GM23338 (cell line): ENCODE data around the gene ARHGEF10L. TPM values are rescaled to one million over a fixed set of nuclear protein-coding genes. Genes with fewer than 3 reads are reported as not detected.

Source experiments
- ATAC-seq: fragments of 200-7000 bp; cut with Tn5 transposase; 3 replicates; pipeline ENCODE4 v1.9.1; 2020
- DNase-seq: peaks from one replicate; pipeline ENCODE4 v3.0.0-alpha.2; 2015; ENCODE audit warnings: low spot score
- H2AFZ ChIP-seq: fragments of 200-600 bp; sonication (generic); 2 replicates; pipeline ENCODE4 v1.8.0; 2016; ENCODE audit warnings: antibody characterized with exemption, mild to moderate bottlenecking, moderate library complexity
- H3F3A ChIP-seq: fragments of 200-600 bp; sonication (generic); replicated peaks from 2 replicates; pipeline ENCODE4 v1.8.0; 2017; ENCODE audit warnings: antibody characterized with exemption, mixed run types, low read depth
- H3K27ac ChIP-seq: fragments of 200-600 bp; sonication (generic); 2 replicates; pipeline ENCODE4 v1.6.1; 2016; ENCODE audit warnings: low read depth
- H3K27me3 ChIP-seq: fragments of 200-600 bp; sonication (generic); 2 replicates; pipeline ENCODE4 v1.8.0; 2016; ENCODE audit warnings: mild to moderate bottlenecking, mixed run types, moderate library complexity; ENCODE audit not compliant: insufficient read depth
- H3K36me3 ChIP-seq: fragments of 200-600 bp; sonication (generic); 2 replicates; pipeline ENCODE4 v1.8.0; 2016; ENCODE audit warnings: mild to moderate bottlenecking; ENCODE audit not compliant: insufficient read depth
- H3K4me1 ChIP-seq: fragments of 200-600 bp; sonication (generic); 2 replicates; pipeline ENCODE4 v1.8.0; 2016; ENCODE audit warnings: mild to moderate bottlenecking, moderate library complexity; ENCODE audit not compliant: insufficient read depth
- H3K4me2 ChIP-seq: fragments of 200-600 bp; sonication (generic); 2 replicates; pipeline ENCODE4 v1.7.1; 2017; ENCODE audit warnings: mixed run types
- H3K4me3 ChIP-seq: fragments of 200-600 bp; sonication (generic); 2 replicates; pipeline ENCODE4 v1.6.1; 2016; ENCODE audit warnings: mixed run types
- H3K79me2 ChIP-seq: fragments of 200-600 bp; sonication (generic); replicated peaks from 2 replicates; pipeline ENCODE4 v1.8.0; 2017; ENCODE audit warnings: mild to moderate bottlenecking; ENCODE audit not compliant: insufficient read depth
- H3K9me2 ChIP-seq: fragments of 200-600 bp; sonication (generic); 2 replicates; pipeline ENCODE4 v1.8.0; 2017; ENCODE audit not compliant: insufficient read depth
- H4K20me1 ChIP-seq: fragments of 200-600 bp; sonication (generic); replicated peaks from 2 replicates; pipeline ENCODE4 v1.8.0; 2017; ENCODE audit warnings: mild to moderate bottlenecking; ENCODE audit not compliant: insufficient read depth
- H3K27ac Mint-ChIP-seq: 2 replicates; pipeline ENCODE4 v1.8.0; 2020; ENCODE audit warnings: inconsistent platforms, mild to moderate bottlenecking, moderate library complexity, mixed read lengths
- H3K27me3 Mint-ChIP-seq: 3 replicates; pipeline ENCODE4 v1.8.0; 2022; ENCODE audit warnings: low read depth, mild to moderate bottlenecking, moderate library complexity, mixed read lengths, inconsistent platforms; ENCODE audit not compliant: insufficient read depth, poor library complexity
- H3K36me3 Mint-ChIP-seq: 3 replicates; pipeline ENCODE4 v1.8.0; 2021; ENCODE audit warnings: low read depth, mild to moderate bottlenecking, inconsistent platforms, moderate library complexity, mixed read lengths
- H3K4me1 Mint-ChIP-seq: 3 replicates; pipeline ENCODE4 v1.8.0; 2020; ENCODE audit warnings: mild to moderate bottlenecking, inconsistent platforms, mixed read lengths
- H3K4me3 Mint-ChIP-seq: 3 replicates; pipeline ENCODE4 v1.8.0; 2021; ENCODE audit warnings: moderate library complexity, mild to moderate bottlenecking, inconsistent platforms, mixed read lengths
- H3K9me3 Mint-ChIP-seq: 3 replicates; pipeline ENCODE4 v1.8.0; 2020; ENCODE audit warnings: moderate library complexity, mild to moderate bottlenecking, inconsistent platforms, mixed read lengths
- CREB1 ChIP-seq: fragments of 250-450 bp; sonication (Bioruptor Pico); IDR thresholded peaks from 2 replicates; pipeline ENCODE4 v1.5.0; 2020; ENCODE audit warnings: low read depth, mild to moderate bottlenecking, moderate library complexity
- EZH2 ChIP-seq: fragments of 200-600 bp; sonication (generic); IDR thresholded peaks from one replicate; pipeline ENCODE4 v1.8.0; 2017; ENCODE audit warnings: antibody characterized with exemption, mild to moderate bottlenecking, low read depth; ENCODE audit not compliant: unreplicated experiment
- polyA plus RNA-seq: library from polyadenylated mRNA; unstranded; fragments of >200 nt; fragmentation: Nextera tagmentation; extraction: Ambion mirVana; gene quantifications from 2 replicates; pipeline ENCODE4 v1.2.1, GENCODE V29; 2016
- total RNA-seq: library from RNA; depleted of rRNA; stranded (reverse); fragments of >200 nt; shearing (Covaris generic); gene quantifications from 2 replicates; pipeline ENCODE4 v1.2.3, GENCODE V29; 2014
- TF ChIP-seq, protein P1 (sequence below): IDR thresholded peaks from 2 replicates; pipeline ENCODE4 v1.6.1; 2016; ENCODE audit warnings: antibody characterized with exemption
- TF ChIP-seq, protein P2 (sequence below): fragments of 250-450 bp; sonication (Bioruptor Pico); IDR thresholded peaks from 2 replicates; pipeline ENCODE4 v1.5.0; 2020; ENCODE audit warnings: mild to moderate bottlenecking, moderate library complexity
- TF ChIP-seq, protein P3 (sequence below), 2 experiments: fragments of 200-600 bp in 1 of 2; sonication (generic) in 1 of 2; conservative IDR thresholded peaks; 2 replicates each; pipeline versions ENCODE4 v1.5.1 to v1.6.1; 2016 to 2017; ENCODE audit warnings: antibody characterized with exemption in 2 of 2, low read depth in 2 of 2, mild to moderate bottlenecking in 2 of 2, moderate library complexity in 1 of 2

Gene ARHGEF10L
- total and polyA plus RNA-seq, 2 experiments from 2014 or later: 12.1 to 46.8 TPM

DNA sequence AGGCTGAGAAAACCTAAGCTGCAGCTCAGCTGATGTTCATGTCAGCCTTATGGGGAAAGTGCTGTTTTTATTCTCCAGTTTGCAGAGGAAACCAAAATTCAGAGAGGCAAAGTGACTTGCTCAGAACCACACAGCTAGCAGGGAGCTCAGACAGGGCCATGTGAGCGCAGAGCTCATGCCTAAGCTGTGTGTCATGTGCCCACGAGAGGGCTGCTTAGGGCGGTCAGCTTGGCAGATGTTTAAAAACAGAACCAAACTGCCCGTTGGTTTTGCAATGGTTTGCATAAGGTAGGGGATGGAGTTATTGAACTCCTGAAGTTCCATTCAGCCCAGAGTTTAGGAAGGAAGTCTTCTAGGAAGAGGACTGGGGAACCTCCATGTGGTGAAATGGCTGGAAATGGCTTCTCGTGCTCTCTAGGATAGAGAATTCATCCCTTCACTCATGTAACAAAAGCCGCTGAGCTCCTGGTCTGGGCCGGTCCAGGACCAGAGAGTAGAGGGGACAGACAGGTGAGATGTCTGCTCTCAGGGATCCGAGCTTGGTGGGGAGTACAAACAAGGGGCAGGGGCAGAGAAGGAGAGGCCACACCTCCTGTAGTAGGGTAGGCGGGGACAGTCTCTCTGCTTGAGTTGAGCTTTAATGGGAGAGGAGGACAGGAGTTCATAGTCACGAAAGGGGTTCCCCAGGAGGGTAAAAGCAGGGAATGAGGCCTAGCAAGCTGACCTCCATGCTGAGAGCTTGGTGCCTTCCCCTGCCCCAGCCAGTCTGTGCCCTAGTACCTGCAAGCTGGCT, 46.9 kb downstream of the ARHGEF10L start (continued):
- TF ChIP-seq, protein P1, sequence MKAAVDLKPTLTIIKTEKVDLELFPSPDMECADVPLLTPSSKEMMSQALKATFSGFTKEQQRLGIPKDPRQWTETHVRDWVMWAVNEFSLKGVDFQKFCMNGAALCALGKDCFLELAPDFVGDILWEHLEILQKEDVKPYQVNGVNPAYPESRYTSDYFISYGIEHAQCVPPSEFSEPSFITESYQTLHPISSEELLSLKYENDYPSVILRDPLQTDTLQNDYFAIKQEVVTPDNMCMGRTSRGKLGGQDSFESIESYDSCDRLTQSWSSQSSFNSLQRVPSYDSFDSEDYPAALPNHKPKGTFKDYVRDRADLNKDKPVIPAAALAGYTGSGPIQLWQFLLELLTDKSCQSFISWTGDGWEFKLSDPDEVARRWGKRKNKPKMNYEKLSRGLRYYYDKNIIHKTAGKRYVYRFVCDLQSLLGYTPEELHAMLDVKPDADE: no peak
- TF ChIP-seq, protein P2, sequence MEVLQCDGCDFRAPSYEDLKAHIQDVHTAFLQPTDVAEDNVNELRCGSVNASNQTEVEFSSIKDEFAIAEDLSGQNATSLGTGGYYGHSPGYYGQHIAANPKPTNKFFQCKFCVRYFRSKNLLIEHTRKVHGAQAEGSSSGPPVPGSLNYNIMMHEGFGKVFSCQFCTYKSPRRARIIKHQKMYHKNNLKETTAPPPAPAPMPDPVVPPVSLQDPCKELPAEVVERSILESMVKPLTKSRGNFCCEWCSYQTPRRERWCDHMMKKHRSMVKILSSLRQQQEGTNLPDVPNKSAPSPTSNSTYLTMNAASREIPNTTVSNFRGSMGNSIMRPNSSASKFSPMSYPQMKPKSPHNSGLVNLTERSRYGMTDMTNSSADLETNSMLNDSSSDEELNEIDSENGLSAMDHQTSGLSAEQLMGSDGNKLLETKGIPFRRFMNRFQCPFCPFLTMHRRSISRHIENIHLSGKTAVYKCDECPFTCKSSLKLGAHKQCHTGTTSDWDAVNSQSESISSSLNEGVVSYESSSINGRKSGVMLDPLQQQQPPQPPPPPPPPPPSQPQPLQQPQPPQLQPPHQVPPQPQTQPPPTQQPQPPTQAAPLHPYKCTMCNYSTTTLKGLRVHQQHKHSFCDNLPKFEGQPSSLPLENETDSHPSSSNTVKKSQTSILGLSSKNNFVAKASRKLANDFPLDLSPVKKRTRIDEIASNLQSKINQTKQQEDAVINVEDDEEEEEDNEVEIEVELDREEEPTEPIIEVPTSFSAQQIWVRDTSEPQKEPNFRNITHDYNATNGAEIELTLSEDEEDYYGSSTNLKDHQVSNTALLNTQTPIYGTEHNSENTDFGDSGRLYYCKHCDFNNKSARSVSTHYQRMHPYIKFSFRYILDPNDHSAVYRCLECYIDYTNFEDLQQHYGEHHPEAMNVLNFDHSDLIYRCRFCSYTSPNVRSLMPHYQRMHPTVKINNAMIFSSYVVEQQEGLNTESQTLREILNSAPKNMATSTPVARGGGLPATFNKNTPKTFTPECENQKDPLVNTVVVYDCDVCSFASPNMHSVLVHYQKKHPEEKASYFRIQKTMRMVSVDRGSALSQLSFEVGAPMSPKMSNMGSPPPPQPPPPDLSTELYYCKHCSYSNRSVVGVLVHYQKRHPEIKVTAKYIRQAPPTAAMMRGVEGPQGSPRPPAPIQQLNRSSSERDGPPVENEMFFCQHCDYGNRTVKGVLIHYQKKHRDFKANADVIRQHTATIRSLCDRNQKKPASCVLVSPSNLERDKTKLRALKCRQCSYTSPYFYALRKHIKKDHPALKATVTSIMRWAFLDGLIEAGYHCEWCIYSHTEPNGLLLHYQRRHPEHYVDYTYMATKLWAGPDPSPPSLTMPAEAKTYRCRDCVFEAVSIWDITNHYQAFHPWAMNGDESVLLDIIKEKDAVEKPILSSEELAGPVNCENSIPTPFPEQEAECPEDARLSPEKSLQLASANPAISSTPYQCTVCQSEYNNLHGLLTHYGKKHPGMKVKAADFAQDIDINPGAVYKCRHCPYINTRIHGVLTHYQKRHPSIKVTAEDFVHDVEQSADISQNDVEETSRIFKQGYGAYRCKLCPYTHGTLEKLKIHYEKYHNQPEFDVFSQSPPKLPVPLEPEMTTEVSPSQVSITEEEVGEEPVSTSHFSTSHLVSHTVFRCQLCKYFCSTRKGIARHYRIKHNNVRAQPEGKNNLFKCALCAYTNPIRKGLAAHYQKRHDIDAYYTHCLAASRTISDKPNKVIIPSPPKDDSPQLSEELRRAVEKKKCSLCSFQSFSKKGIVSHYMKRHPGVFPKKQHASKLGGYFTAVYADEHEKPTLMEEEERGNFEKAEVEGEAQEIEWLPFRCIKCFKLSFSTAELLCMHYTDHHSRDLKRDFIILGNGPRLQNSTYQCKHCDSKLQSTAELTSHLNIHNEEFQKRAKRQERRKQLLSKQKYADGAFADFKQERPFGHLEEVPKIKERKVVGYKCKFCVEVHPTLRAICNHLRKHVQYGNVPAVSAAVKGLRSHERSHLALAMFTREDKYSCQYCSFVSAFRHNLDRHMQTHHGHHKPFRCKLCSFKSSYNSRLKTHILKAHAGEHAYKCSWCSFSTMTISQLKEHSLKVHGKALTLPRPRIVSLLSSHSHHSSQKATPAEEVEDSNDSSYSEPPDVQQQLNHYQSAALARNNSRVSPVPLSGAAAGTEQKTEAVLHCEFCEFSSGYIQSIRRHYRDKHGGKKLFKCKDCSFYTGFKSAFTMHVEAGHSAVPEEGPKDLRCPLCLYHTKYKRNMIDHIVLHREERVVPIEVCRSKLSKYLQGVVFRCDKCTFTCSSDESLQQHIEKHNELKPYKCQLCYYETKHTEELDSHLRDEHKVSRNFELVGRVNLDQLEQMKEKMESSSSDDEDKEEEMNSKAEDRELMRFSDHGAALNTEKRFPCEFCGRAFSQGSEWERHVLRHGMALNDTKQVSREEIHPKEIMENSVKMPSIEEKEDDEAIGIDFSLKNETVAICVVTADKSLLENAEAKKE (CRISPR knock-in tag): no peak
- TF ChIP-seq EZH2: no peak

DNA sequence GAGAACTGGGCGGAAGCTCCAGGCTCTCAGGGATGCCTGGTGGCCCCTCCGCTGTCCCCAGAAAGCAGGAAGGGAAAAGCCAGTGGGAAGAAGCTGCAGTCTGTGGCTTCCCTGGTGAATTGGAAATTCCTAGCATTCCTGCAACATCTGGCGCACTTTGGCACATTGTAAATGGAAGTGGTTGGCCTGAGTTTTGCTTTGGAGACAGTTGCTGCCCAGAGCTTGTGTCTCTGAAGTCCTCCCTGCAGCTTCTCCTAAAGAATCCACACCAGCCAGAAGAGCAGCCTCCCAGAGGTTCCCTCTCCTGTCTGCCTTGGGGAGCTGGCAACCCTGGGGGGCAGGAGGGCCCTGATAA, 48.2 kb downstream of the ARHGEF10L start:
- Histone ChIP-seq H4K20me1 (no peaks in the 10 kb centered on the region; the same call in 1 of the 2 replicates), H3K27me3 (no peaks in the 10 kb centered on the region), H3K79me2 (no peaks in the 10 kb centered on the region), H2AFZ (no peak overlapping the region), H3K27ac (peak overlapping the region; percentile 99), H3K4me2 (peak overlapping the region; percentile 73), H3K4me3 (no peak overlapping the region), H3K9me2 (no peaks in the 10 kb centered on the region), H3K4me1 (peaks cover 34% of the 10 kb centered on the region), H3F3A (peaks cover 17% of the 10 kb centered on the region), H3K36me3 (0 out of 2 replicates have a peak, but pooled peaks cover 6% of the 10 kb centered on the region)
- peaks cover 48% of the 10 kb centered on the region for H3K4me1 Mint-ChIP-seq
- ATAC-seq: peak; percentile 40
- H3K4me3 Mint-ChIP-seq: peak overlapping the region; percentile 36; the same call in 1 of the 3 replicates
- peak overlapping the region; percentile 80 for H3K27ac Mint-ChIP-seq
- peaks cover 35% of the 10 kb centered on the region for H3K36me3 Mint-ChIP-seq
- DNase-seq: peak; percentile 90
- H3K9me3 Mint-ChIP-seq: no peaks in the 10 kb centered on the region
- H3K27me3 Mint-ChIP-seq: peaks cover 15% of the 10 kb centered on the region
- TF ChIP-seq CREB1 (CRISPR knock-in tag): no peak
- TF ChIP-seq, protein P3, sequence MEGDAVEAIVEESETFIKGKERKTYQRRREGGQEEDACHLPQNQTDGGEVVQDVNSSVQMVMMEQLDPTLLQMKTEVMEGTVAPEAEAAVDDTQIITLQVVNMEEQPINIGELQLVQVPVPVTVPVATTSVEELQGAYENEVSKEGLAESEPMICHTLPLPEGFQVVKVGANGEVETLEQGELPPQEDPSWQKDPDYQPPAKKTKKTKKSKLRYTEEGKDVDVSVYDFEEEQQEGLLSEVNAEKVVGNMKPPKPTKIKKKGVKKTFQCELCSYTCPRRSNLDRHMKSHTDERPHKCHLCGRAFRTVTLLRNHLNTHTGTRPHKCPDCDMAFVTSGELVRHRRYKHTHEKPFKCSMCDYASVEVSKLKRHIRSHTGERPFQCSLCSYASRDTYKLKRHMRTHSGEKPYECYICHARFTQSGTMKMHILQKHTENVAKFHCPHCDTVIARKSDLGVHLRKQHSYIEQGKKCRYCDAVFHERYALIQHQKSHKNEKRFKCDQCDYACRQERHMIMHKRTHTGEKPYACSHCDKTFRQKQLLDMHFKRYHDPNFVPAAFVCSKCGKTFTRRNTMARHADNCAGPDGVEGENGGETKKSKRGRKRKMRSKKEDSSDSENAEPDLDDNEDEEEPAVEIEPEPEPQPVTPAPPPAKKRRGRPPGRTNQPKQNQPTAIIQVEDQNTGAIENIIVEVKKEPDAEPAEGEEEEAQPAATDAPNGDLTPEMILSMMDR (conservative IDR thresholded peaks at IDR 0.05; ENCODE audit: low read depth in 2 of 2): no peak
